HG02870 (cell line): Measurements from ENCODE around the gene MRPL30.
"Not testable (repeated sequence)": the region's sequence is repeated elsewhere in the genome, so short reads cannot be mapped to it uniquely, and the experiment has no call there.

Source experiments
- ATAC-seq: cut with Tn5 transposase; IDR thresholded peaks from one replicate; pipeline ENCODE4 v1.9.1; 2021; ENCODE audit warnings: mild to moderate bottlenecking, moderate library complexity; ENCODE audit not compliant: unreplicated experiment

Gene MRPL30

GRCh38 chr2:99183025-99183424, 2.0 kb downstream of the MRPL30 start:
- no peak for ATAC-seq

GRCh38 chr2:99184811-99185210, 3.8 kb downstream of the MRPL30 start:
- no peak for ATAC-seq

- ATAC-seq, result no peak
Observed at GRCh38 chr2:99187011-99187410, 6.0 kb downstream of the MRPL30 start.

- no peak for ATAC-seq
Observed at GRCh38 chr2:99188357-99188756, 7.4 kb downstream of the MRPL30 start.

GRCh38 chr2:99190548-99190947, 9.6 kb downstream of the MRPL30 start:
- ATAC-seq, result no peak

GRCh38 chr2:99192364-99192763, 11.4 kb downstream of the MRPL30 start:
- ATAC-seq, result not testable (repeated sequence)

- ATAC-seq, result no peak
Observed at GRCh38 chr2:99198103-99198841, 17.3 kb downstream of the MRPL30 start.

GRCh38 chr2:99200076-99200800, 19.3 kb downstream of the MRPL30 start:
- ATAC-seq, result no peak

GRCh38 chr2:99201959-99202678, 21.1 kb downstream of the MRPL30 start:
- ATAC-seq, result no peak

- ATAC-seq, result no peak
Observed at GRCh38 chr2:99205491-99205890, 24.5 kb downstream of the MRPL30 start.

- ATAC-seq, result no peak
Observed at GRCh38 chr2:99216096-99216495, 35.1 kb downstream of the MRPL30 start.

GRCh38 chr2:99217929-99218501, 37.0 kb downstream of the MRPL30 start:
- ATAC-seq, result no peak

GRCh38 chr2:99233177-99233576, 52.2 kb downstream of the MRPL30 start:
- ATAC-seq, result not testable (repeated sequence)

GRCh38 chr2:99238599-99238998, 57.6 kb downstream of the MRPL30 start:
- ATAC-seq, result no peak

GRCh38 chr2:99240431-99240830, 59.4 kb downstream of the MRPL30 start:
- ATAC-seq, result no peak

- ATAC-seq, result no peak
Observed at GRCh38 chr2:99242151-99242550, 61.2 kb downstream of the MRPL30 start.
